A172 (cell line): ENCODE data around the gene CDKN1A. TPM values are rescaled to one million over a fixed set of nuclear protein-coding genes. Genes with fewer than 3 reads are reported as not detected.
"Not testable (repeated sequence)": the region's sequence is repeated elsewhere in the genome, so short reads cannot be mapped to it uniquely, and the experiment has no call there.

Experiments
- DNase-seq: peaks from one replicate; pipeline ENCODE4 v3.0.0-alpha.2; 2015; ENCODE audit warnings: low spot score
- total RNA-seq: library from RNA; depleted of rRNA; stranded (reverse); fragments of >200 nt; shearing (Covaris generic); gene quantifications from 2 replicates; pipeline ENCODE4 v1.2.3, GENCODE V29; 2014

CDKN1A gene
- total RNA-seq, 1 experiment from 2014 or later, result 207 TPM

- DNase-seq, result no peak
These were observed 40.6 kb downstream of the CDKN1A start for GRCh38 chr6:36719126-36719525.

- DNase-seq, result no peak
These were observed 42.0 kb downstream of the CDKN1A start for GRCh38 chr6:36720251-36721141.

- no peak for DNase-seq
These were observed 43.0 kb downstream of the CDKN1A start for GRCh38 chr6:36721369-36722140.

- no peak for DNase-seq
These were observed 43.9 kb downstream of the CDKN1A start for GRCh38 chr6:36722365-36722764.

- no peak for DNase-seq
These were observed 44.4 kb downstream of the CDKN1A start for GRCh38 chr6:36722879-36723278.

- not testable (repeated sequence) for DNase-seq
These were observed 45.5 kb downstream of the CDKN1A start for GRCh38 chr6:36723992-36724391.

- peak; percentile 60 for DNase-seq
These were observed 46.2 kb downstream of the CDKN1A start for GRCh38 chr6:36724514-36725390.

- DNase-seq, result no peak
These were observed 47.1 kb downstream of the CDKN1A start for GRCh38 chr6:36725581-36725980.

- DNase-seq, result peak; percentile 80
These were observed 49.0 kb downstream of the CDKN1A start for GRCh38 chr6:36727505-36728021.

- no peak for DNase-seq
These were observed 50.0 kb downstream of the CDKN1A start for GRCh38 chr6:36728289-36729160.

- DNase-seq, result peak; percentile 56
These were observed 50.6 kb downstream of the CDKN1A start for GRCh38 chr6:36729161-36729524.

GRCh38 chr6:36730424-36731380, 52.2 kb downstream of the CDKN1A start:
- DNase-seq, result no peak

- no peak for DNase-seq
These were observed 53.3 kb downstream of the CDKN1A start for GRCh38 chr6:36731622-36732310.

GRCh38 chr6:36733300-36733699, 54.8 kb downstream of the CDKN1A start:
- DNase-seq, result no peak

GRCh38 chr6:36734486-36735060, 56.1 kb downstream of the CDKN1A start:
- no peak for DNase-seq

- no peak for DNase-seq
These were observed 56.9 kb downstream of the CDKN1A start for GRCh38 chr6:36735110-36736071.
